HL-60/S4 (cell line): Measurements from ENCODE around the gene PLAAT3.
"Not testable (repeated sequence)": the region's sequence is repeated elsewhere in the genome, so short reads cannot be mapped to it uniquely, and the experiment has no call there.

ENCODE experiments used
- in situ Hi-C: fragments of 300-500 bp; cut with MboI; formaldehyde crosslinking; loops from 2 replicates; pipeline ENCODE4 v1.14.3; 2022; ENCODE audit warnings: low sequenced_read_pairs

PLAAT3 gene

GRCh38 chr11:63572026-63572688 is 42.1 kb downstream of the PLAAT3 start:
- in situ Hi-C loops = no loop called here

- in situ Hi-C loops = no loop called here
Measured at GRCh38 chr11:63569570-63569969, 44.7 kb downstream of the PLAAT3 start.

GRCh38 chr11:63567044-63567840 is 47.0 kb downstream of the PLAAT3 start:
- in situ Hi-C loops = no loop called here

- in situ Hi-C loops = no loop called here
Measured at GRCh38 chr11:63564784-63565350, 49.4 kb downstream of the PLAAT3 start.

GRCh38 chr11:63564056-63564774 is 50.0 kb downstream of the PLAAT3 start:
- in situ Hi-C loops = no loop called here

GRCh38 chr11:63563201-63564055 is 50.8 kb downstream of the PLAAT3 start, which contains the start of gene PLAAT2:
Gene PLAAT2, minus strand, starts transcription at chr11:63563379. Its CDS starts 55 bp downstream, at chr11:63563324.
- in situ Hi-C loops = no loop called here

- in situ Hi-C loops = no loop called here
Measured at GRCh38 chr11:63560506-63561180, 53.6 kb downstream of the PLAAT3 start.

GRCh38 chr11:63558459-63559157 is 55.6 kb downstream of the PLAAT3 start:
- in situ Hi-C loops = no loop called here

- in situ Hi-C loops = no loop called here
Measured at GRCh38 chr11:63557570-63557969, 56.7 kb downstream of the PLAAT3 start.

- in situ Hi-C loops = no loop called here
Measured at GRCh38 chr11:63556404-63557013, 57.7 kb downstream of the PLAAT3 start.

GRCh38 chr11:63554877-63555223 is 59.4 kb downstream of the PLAAT3 start:
- in situ Hi-C loops = no loop called here

- in situ Hi-C loops = no loop called here
Measured at GRCh38 chr11:63553759-63554158, 60.5 kb downstream of the PLAAT3 start.

- in situ Hi-C loops = no loop called here
Measured at GRCh38 chr11:63552921-63553320, 61.3 kb downstream of the PLAAT3 start.

GRCh38 chr11:63551889-63552266 is 62.4 kb downstream of the PLAAT3 start:
- in situ Hi-C loops = no loop called here

GRCh38 chr11:63551091-63551888 is 62.9 kb downstream of the PLAAT3 start:
- in situ Hi-C loops = no loop called here

- in situ Hi-C loops = not testable (repeated sequence)
Measured at GRCh38 chr11:63550156-63550700, 64.0 kb downstream of the PLAAT3 start.

GRCh38 chr11:63549411-63549810 is 64.8 kb downstream of the PLAAT3 start:
- in situ Hi-C loops = no loop called here

- in situ Hi-C loops = no loop called here
Measured at GRCh38 chr11:63548178-63548577, 66.1 kb downstream of the PLAAT3 start.
